Transverse colon (tissue), 4 donors: ENCODE data around the gene XCL1. TPM values are rescaled to one million over a fixed set of nuclear protein-coding genes. Genes with fewer than 3 reads are reported as not detected.

Experiments
- DNase-seq: peaks from one replicate; pipeline ENCODE4 v3.0.0-alpha.2; 2019
- H3K27ac ChIP-seq, 4 donors: fragments of 200-600 bp; sonication (generic); 2 replicates each; pipeline ENCODE4 v1.5.1; 2016 to 2018; ENCODE audit warnings: inconsistent platforms in 4 of 4
- H3K27me3 ChIP-seq: fragments of 200-600 bp; sonication (generic); 2 replicates; pipeline ENCODE4 v1.5.1; 2017; ENCODE audit warnings: inconsistent platforms
- H3K36me3 ChIP-seq, 4 donors: fragments of 200-600 bp; sonication (generic); 2 replicates each; pipeline ENCODE4 v1.5.1; 2017 to 2019; ENCODE audit warnings: inconsistent platforms in 4 of 4
- H3K4me1 ChIP-seq, 4 donors: fragments of 200-600 bp; sonication (generic); 2 replicates each; pipeline ENCODE4 v1.5.1; 2017 to 2020; ENCODE audit warnings: inconsistent platforms in 4 of 4
- H3K4me3 ChIP-seq, 4 donors: fragments of 200-600 bp; sonication (generic); 1 replicate in 1 of 4; 2 replicates in 3 of 4; pipeline versions ENCODE4 v1.5.1 to v1.6.1; 2017 to 2019; ENCODE audit warnings: inconsistent platforms in 4 of 4
- H3K9me3 ChIP-seq, 2 donors: fragments of 200-600 bp; sonication (generic); 2 replicates each; pipeline ENCODE4 v1.5.1; 2017 to 2019; ENCODE audit warnings: inconsistent platforms in 2 of 2
- CTCF ChIP-seq, 5 experiments: fragments of 200-600 bp in 3 of 5; fragments of 450-650 bp in 2 of 5; sonication (generic) in 3 of 5; IDR thresholded peaks; 1 replicate in 2 of 5; 2 replicates in 3 of 5; pipeline ENCODE4 v1.5.1; 2016 to 2017; ENCODE audit warnings: antibody characterized with exemption in 5 of 5, inconsistent platforms in 3 of 5, mild to moderate bottlenecking in 2 of 5, moderate library complexity in 1 of 5
- EP300 ChIP-seq: sonication (generic); formaldehyde crosslinking; IDR thresholded peaks from one replicate; pipeline ENCODE4 v1.6.1; 2017; ENCODE audit warnings: antibody characterized with exemption, low read depth
- POLR2A ChIP-seq: fragments of 450-650 bp; IDR thresholded peaks from one replicate; pipeline ENCODE4 v1.6.1; 2016; ENCODE audit warnings: antibody characterized with exemption, mild to moderate bottlenecking, moderate library complexity
- POLR2AphosphoS5 ChIP-seq, 3 donors: sonication (generic); formaldehyde crosslinking; IDR thresholded peaks; one replicate each; pipeline ENCODE4 v1.6.1; 2016; ENCODE audit warnings: antibody characterized with exemption in 3 of 3
- WGBS, 2 donors: methylation state at CpG; one replicate each; pipeline ENCODE4 v1.1.5; 2018; ENCODE audit warnings: low coverage in 1 of 2; 5-methylcytosine and 5-hydroxymethylcytosine counted together
- in situ Hi-C, 4 donors: fragments of 200-750 bp; cut with MboI; loops; one replicate each; pipeline versions ENCODE4 v1.15.0 to v1.15.1; 2017; ENCODE audit warnings: low sequenced_read_pairs in 3 of 4, low pct_ligation_motif_present in 1 of 4, low pct_unique_long_range_greater_than_20kb in 1 of 4
- intact Hi-C: fragments of 100-400 bp; cut with DNase I; formaldehyde crosslinking; loops from one replicate; pipeline ENCODE4 v1.15.1; 2023; ENCODE audit warnings: low total_unique reads
- total RNA-seq, 4 donors: library from RNA; depleted of rRNA; stranded (reverse); fragments of >200 nt; gene quantifications; one replicate each; pipeline ENCODE4 v1.1.0, GENCODE V29; 2016

XCL1 gene
- total RNA-seq, 4 donors from 2014 or later: 0.32 TPM; not detected in 3

DNA sequence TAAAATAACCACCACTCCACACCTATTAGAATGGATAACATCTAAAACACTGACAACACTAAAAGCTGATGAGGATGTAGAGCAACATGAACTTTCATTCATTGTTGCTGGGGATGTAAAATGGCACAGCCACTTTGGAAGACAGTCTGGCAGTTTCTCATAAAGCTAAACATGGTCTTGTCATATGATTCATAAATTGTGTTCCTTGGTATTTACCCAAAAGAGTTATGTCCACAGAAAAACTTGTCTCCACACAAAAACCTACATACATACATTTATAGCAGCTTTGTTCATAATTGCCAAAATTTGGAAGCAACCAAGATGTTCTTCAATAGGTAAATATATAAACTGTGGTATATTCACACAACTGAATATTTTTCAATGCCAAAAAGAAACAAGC is 16.0 kb upstream of the XCL1 start:
- no peaks in the 10 kb centered on the region for H3K27me3 ChIP-seq
- no peaks in the 10 kb centered on the region for H3K36me3 ChIP-seq
- intact Hi-C loops (loop anchor here (10.0 kb wide), 1 partner anchor 116 kb away; no protein-coding TSS in a partner anchor), in situ Hi-C loops (loop anchor here in 2 of 4 donors (25.0 kb wide), 2 partner anchors 123 to 223 kb away; no protein-coding TSS in a partner anchor)
- H3K27ac ChIP-seq: no peak overlapping the region
- H3K4me1 ChIP-seq: peaks cover 0 to 2% (median 0%) of the 10 kb centered on the region in 4 donors
- H3K9me3 ChIP-seq: no peaks in the 10 kb centered on the region
- TF ChIP-seq POLR2A (no peak), EP300 (no peak)
- H3K4me3 ChIP-seq: no peak overlapping the region
- no peak for DNase-seq

DNA sequence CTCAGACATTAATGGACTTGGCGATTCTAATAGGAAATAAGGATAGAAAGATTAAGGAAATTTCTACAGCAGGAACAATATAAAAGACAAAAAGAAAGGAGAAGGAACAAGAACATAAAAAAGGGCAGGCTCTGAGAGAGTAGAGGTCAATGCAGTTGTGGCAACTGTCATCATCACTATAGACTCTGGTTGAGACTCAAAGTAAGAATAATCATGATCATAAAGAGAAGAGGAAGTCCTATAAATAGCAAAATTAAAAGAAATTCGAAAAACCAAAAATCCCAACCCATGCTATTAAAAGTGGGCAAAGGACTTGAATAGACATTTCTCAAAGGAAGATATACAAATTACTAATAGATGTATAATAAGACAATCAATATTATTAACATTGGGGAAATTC is 14.4 kb upstream of the XCL1 start:
- no peaks in the 10 kb centered on the region for H3K36me3 ChIP-seq
- H3K9me3 ChIP-seq: no peaks in the 10 kb centered on the region
- 65 to 82% methylated on average over 2 of the region's 2 CpGs for WGBS, 2 donors
- peaks cover 0 to 2% (median 0%) of the 10 kb centered on the region in 4 donors for H3K4me1 ChIP-seq
- H3K4me3 ChIP-seq: no peak overlapping the region
- in situ Hi-C loops: loop anchor here in 2 of 4 donors (25.0 kb wide), 2 partner anchors 125 to 225 kb away; no protein-coding TSS in a partner anchor
- no peak overlapping the region for H3K27ac ChIP-seq
- no peak for TF ChIP-seq POLR2AphosphoS5 (IDR thresholded peaks at IDR 0.05)
- TF ChIP-seq CTCF (IDR thresholded peaks at IDR 0.05): no peak
- no peaks in the 10 kb centered on the region for H3K27me3 ChIP-seq
- intact Hi-C loops: loop anchor here (10.0 kb wide), 1 partner anchor 117 kb away; no protein-coding TSS in a partner anchor
- DNase-seq: no peak

DNA sequence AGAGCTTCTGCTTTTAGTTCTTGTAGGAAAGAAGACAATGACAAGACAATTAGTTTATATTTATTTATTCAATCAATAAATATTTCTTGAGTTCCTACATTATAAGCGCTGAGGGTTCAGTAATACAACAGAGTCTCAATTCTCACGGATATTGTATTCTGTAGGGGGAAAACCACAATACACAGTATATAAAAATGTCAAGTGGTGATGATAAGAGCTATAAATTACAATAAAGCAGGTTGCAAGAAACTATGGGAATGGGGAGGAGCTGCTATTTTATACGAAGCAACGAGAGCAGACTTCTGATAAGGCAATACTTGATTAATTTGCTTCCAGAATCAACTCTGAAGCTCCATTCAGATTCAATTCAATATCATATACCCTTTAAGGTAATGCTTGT is 10.6 kb upstream of the XCL1 start:
- H3K9me3 ChIP-seq: no peaks in the 10 kb centered on the region
- DNase-seq: no peak
- WGBS, 2 donors: 31 to 32% methylated on average over 4 of the region's 4 CpGs
- no peaks in the 10 kb centered on the region for H3K36me3 ChIP-seq
- in situ Hi-C loops (loop anchor here in 2 of 4 donors (25.0 kb wide), 2 partner anchors 129 to 229 kb away; no protein-coding TSS in a partner anchor), intact Hi-C loops (loop anchor here (10.0 kb wide), 1 partner anchor 121 kb away; no protein-coding TSS in a partner anchor)
- no peak overlapping the region for H3K4me3 ChIP-seq
- H3K27ac ChIP-seq: no peak overlapping the region
- no peaks in the 10 kb centered on the region for H3K4me1 ChIP-seq
- H3K27me3 ChIP-seq: no peaks in the 10 kb centered on the region
- TF ChIP-seq EP300 (no peak), CTCF (IDR thresholded peaks at IDR 0.05) (no peak), POLR2A (no peak), POLR2AphosphoS5 (IDR thresholded peaks at IDR 0.05) (no peak)

DNA sequence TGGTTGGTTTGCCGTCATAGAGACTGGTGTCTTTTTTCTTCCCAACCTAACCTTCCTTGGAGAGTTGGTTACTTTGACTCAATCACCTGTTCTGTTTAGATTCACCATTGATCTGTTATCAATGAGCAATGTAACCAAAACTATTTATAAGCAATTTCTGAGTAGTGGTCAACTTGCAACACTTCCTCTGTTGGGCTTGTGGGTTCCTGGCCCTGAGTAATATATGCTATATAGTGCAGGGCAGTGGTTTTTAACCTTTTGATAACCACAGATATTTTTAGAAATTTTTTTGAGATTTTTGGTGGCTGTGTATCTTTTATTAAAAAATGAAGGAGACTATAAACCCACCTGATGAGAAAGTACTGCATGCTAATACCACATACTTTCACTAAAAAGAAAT is 9.4 kb upstream of the XCL1 start:
- no peak overlapping the region for H3K4me3 ChIP-seq
- TF ChIP-seq POLR2AphosphoS5 (IDR thresholded peaks at IDR 0.05) (no peak), POLR2A (no peak), EP300 (no peak), CTCF (IDR thresholded peaks at IDR 0.05) (no peak)
- no peaks in the 10 kb centered on the region for H3K9me3 ChIP-seq
- in situ Hi-C loops (loop anchor here in 2 of 4 donors (25.0 kb wide), 2 partner anchors 130 to 230 kb away; no protein-coding TSS in a partner anchor), intact Hi-C loops (loop anchor here (10.0 kb wide), 1 partner anchor 122 kb away; no protein-coding TSS in a partner anchor)
- H3K27me3 ChIP-seq: no peaks in the 10 kb centered on the region
- H3K4me1 ChIP-seq: no peaks in the 10 kb centered on the region
- WGBS, 2 donors: 88 to 90% methylated on average over 1 of the region's 1 CpG
- H3K27ac ChIP-seq: no peak overlapping the region
- H3K36me3 ChIP-seq: no peaks in the 10 kb centered on the region
- DNase-seq: no peak

GRCh38 chr1:168567568-168567967 is 8.8 kb upstream of the XCL1 start:
- Histone ChIP-seq H3K4me3 (no peak overlapping the region), H3K4me1 (no peaks in the 10 kb centered on the region), H3K36me3 (no peaks in the 10 kb centered on the region), H3K27me3 (no peaks in the 10 kb centered on the region), H3K9me3 (no peaks in the 10 kb centered on the region), H3K27ac (no peak overlapping the region)
- WGBS, 2 donors: 92 to 94% methylated on average over 3 of the region's 3 CpGs
- intact Hi-C loops: loop anchor here (10.0 kb wide), 1 partner anchor 123 kb away; no protein-coding TSS in a partner anchor
- no peak for TF ChIP-seq POLR2AphosphoS5 (IDR thresholded peaks at IDR 0.05)
- no peak for DNase-seq
- in situ Hi-C loops: loop anchor here in 2 of 4 donors (25.0 kb wide), 2 partner anchors 130 to 230 kb away; no protein-coding TSS in a partner anchor
